Measurements from ENCODE around the gene MAMLD1. TPM values are rescaled to one million over a fixed set of nuclear protein-coding genes. Genes with fewer than 3 reads are reported as not detected.

Gene MAMLD1
- total RNA-seq, 1 experiment from 2014 or later: 3.2 TPM

- H3K4me3 ChIP-seq (ENCODE audit: low read depth, low read length, poor library complexity, severe bottlenecking): no peak overlapping the region
- no peaks in the 10 kb centered on the region for H3K4me1 ChIP-seq (ENCODE audit: insufficient read depth, low read length, poor library complexity, severe bottlenecking)
- no peaks in the 10 kb centered on the region for H3K36me3 ChIP-seq (ENCODE audit: insufficient read depth, low read length, poor library complexity, severe bottlenecking)
- no TSS peak for BruUV-seq (replicated peaks)
- DNase-seq (ENCODE audit: low spot score): no peak
- H3K27ac ChIP-seq (ENCODE audit: low read depth, low read length, poor library complexity, severe bottlenecking): no peak overlapping the region
- intact Hi-C loops (cut with micrococcal nuclease; ENCODE audit: unreplicated experiment): no loop called here
- CTCF ChIA-PET: no interaction called here
- H3K27me3 ChIP-seq (replicated peaks; ENCODE audit: insufficient read depth, low read depth, low read length, poor library complexity): no peaks in the 10 kb centered on the region
- no peaks in the 10 kb centered on the region for H3K9me3 ChIP-seq (ENCODE audit: low read depth, low read length, poor library complexity, severe bottlenecking)
- TF ChIP-seq CTCF (conservative IDR thresholded peaks at IDR 0.05; ENCODE audit: low read depth, low read length) (no peak), EZH2 (IDR thresholded peaks at IDR 0.05; ENCODE audit: borderline replicate concordance, low read depth, low read length, poor library complexity, severe bottlenecking) (no peak)
- POLR2A ChIA-PET (ENCODE audit: low non-redundant PET): interaction anchor here (0.5 kb wide), 1 partner anchor 285 kb away, joined by 3 read pairs; no protein-coding TSS in a partner anchor
These were observed 112.3 kb downstream of the MAMLD1 start for GRCh38 chrX:150475461-150475860.

GRCh38 chrX:150476164-150476699, 113.1 kb downstream of the MAMLD1 start:
- TF ChIP-seq CTCF (conservative IDR thresholded peaks at IDR 0.05; ENCODE audit: low read depth, low read length) (no peak), EZH2 (IDR thresholded peaks at IDR 0.05; ENCODE audit: borderline replicate concordance, low read depth, low read length, poor library complexity, severe bottlenecking) (no peak)
- no TSS peak for BruUV-seq (replicated peaks)
- H3K36me3 ChIP-seq (ENCODE audit: insufficient read depth, low read length, poor library complexity, severe bottlenecking): no peaks in the 10 kb centered on the region
- no peak overlapping the region for H3K27ac ChIP-seq (ENCODE audit: low read depth, low read length, poor library complexity, severe bottlenecking)
- no peaks in the 10 kb centered on the region for H3K9me3 ChIP-seq (ENCODE audit: low read depth, low read length, poor library complexity, severe bottlenecking)
- H3K27me3 ChIP-seq (replicated peaks; ENCODE audit: insufficient read depth, low read depth, low read length, poor library complexity): no peaks in the 10 kb centered on the region
- DNase-seq (ENCODE audit: low spot score): no peak
- ChIA-PET CTCF (no interaction called here), POLR2A (ENCODE audit: low non-redundant PET) (no interaction called here)
- no peak overlapping the region for H3K4me3 ChIP-seq (ENCODE audit: low read depth, low read length, poor library complexity, severe bottlenecking)
- no peaks in the 10 kb centered on the region for H3K4me1 ChIP-seq (ENCODE audit: insufficient read depth, low read length, poor library complexity, severe bottlenecking)
- intact Hi-C loops (cut with micrococcal nuclease; ENCODE audit: unreplicated experiment): no loop called here

DNA sequence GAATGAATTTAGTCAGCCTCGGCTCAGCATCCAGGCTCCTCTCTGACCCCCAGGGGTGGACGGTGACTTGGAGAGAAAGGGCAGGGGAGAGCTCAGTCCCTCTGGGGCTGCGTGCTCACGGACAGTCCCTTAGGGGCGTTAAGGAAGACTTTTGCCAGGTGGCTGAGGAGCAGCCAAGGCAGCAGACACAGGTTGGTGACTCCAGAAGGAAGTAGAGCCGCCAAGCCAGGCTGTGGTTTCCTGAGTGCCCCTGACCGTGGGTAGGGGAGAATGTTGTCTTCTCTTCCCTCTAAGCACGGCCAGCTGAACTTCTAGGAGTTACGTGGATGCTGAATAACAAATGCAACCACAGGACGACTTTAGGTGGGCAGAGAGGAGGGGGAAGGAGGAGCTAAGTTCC, 114.3 kb downstream of the MAMLD1 start:
- Histone ChIP-seq H3K27me3 (replicated peaks; ENCODE audit: insufficient read depth, low read depth, low read length, poor library complexity) (no peaks in the 10 kb centered on the region), H3K9me3 (ENCODE audit: low read depth, low read length, poor library complexity, severe bottlenecking) (no peaks in the 10 kb centered on the region), H3K4me1 (ENCODE audit: insufficient read depth, low read length, poor library complexity, severe bottlenecking) (no peaks in the 10 kb centered on the region), H3K4me3 (ENCODE audit: low read depth, low read length, poor library complexity, severe bottlenecking) (no peak overlapping the region), H3K27ac (ENCODE audit: low read depth, low read length, poor library complexity, severe bottlenecking) (no peak overlapping the region), H3K36me3 (ENCODE audit: insufficient read depth, low read length, poor library complexity, severe bottlenecking) (no peaks in the 10 kb centered on the region)
- DNase-seq (ENCODE audit: low spot score): no peak
- intact Hi-C loops (cut with micrococcal nuclease; ENCODE audit: unreplicated experiment): no loop called here
- ChIA-PET POLR2A (ENCODE audit: low non-redundant PET) (no interaction called here), CTCF (no interaction called here)
- TF ChIP-seq CTCF (conservative IDR thresholded peaks at IDR 0.05; ENCODE audit: low read depth, low read length) (no peak), EZH2 (IDR thresholded peaks at IDR 0.05; ENCODE audit: borderline replicate concordance, low read depth, low read length, poor library complexity, severe bottlenecking) (no peak)
- no TSS peak for BruUV-seq (replicated peaks)
